HFFc6 (cell line): ENCODE measurements around the gene SCN1B. TPM values are rescaled to one million over a fixed set of nuclear protein-coding genes. Genes with fewer than 3 reads are reported as not detected.

ENCODE experiments used
- DNase-seq: peaks from one replicate; pipeline ENCODE4 v3.0.0-alpha.2; 2018
- H3K27ac Mint-ChIP-seq: 2 replicates; pipeline ENCODE4 v1.8.0; 2020; ENCODE audit warnings: mild to moderate bottlenecking, mixed read lengths
- H3K27me3 Mint-ChIP-seq: 2 replicates; pipeline ENCODE4 v1.8.0; 2021; ENCODE audit warnings: mild to moderate bottlenecking, moderate library complexity, mixed read lengths; ENCODE audit not compliant: insufficient read depth
- H3K36me3 Mint-ChIP-seq: 2 replicates; pipeline ENCODE4 v1.8.0; 2021; ENCODE audit warnings: low read depth, mixed read lengths
- H3K4me1 Mint-ChIP-seq: 2 replicates; pipeline ENCODE4 v1.8.0; 2020; ENCODE audit warnings: low read depth, mixed read lengths
- H3K4me3 Mint-ChIP-seq: 2 replicates; pipeline ENCODE4 v1.8.0; 2020; ENCODE audit warnings: mild to moderate bottlenecking, moderate library complexity, mixed read lengths
- H3K9me3 Mint-ChIP-seq: 2 replicates; pipeline ENCODE4 v1.8.0; 2020; ENCODE audit warnings: mild to moderate bottlenecking, mixed read lengths
- total RNA-seq, 6 experiments: library from RNA; stranded (reverse); fragmentation: NEBNext Ultra II Directional; extraction: Animal tissue kit (Norgen Biotek cat#: 25700); gene quantifications; 2 replicates in 1 of 6; 3 replicates in 5 of 6; pipeline ENCODE4 v1.2.3, GENCODE V29; 2021
- TF ChIP-seq, protein P1 (sequence below): fragments of 200-600 bp; sonication (generic); IDR thresholded peaks from 2 replicates; pipeline ENCODE4 v1.5.0; 2021; ENCODE audit warnings: antibody characterized with exemption, mild to moderate bottlenecking

SCN1B gene
- total RNA-seq, 6 experiments from 2014 or later, result 6.8 to 14.2 (median 12.6) TPM

DNA sequence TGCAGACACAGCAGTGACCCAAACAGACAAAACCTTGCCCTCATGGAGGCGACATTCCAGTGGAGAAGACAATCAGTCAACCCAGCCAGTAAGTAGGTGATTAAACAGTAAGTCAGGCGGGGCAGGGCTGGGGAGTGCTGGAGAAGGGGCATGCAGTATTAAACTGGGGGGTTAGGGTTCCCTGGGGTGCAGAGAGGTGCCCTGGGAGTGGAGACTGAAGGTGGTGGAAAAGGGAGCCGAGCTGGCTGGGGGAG is 54.2 kb downstream of the SCN1B start:
- peaks cover 1% of the 10 kb centered on the region for H3K27me3 Mint-ChIP-seq
- TF ChIP-seq, protein P1, sequence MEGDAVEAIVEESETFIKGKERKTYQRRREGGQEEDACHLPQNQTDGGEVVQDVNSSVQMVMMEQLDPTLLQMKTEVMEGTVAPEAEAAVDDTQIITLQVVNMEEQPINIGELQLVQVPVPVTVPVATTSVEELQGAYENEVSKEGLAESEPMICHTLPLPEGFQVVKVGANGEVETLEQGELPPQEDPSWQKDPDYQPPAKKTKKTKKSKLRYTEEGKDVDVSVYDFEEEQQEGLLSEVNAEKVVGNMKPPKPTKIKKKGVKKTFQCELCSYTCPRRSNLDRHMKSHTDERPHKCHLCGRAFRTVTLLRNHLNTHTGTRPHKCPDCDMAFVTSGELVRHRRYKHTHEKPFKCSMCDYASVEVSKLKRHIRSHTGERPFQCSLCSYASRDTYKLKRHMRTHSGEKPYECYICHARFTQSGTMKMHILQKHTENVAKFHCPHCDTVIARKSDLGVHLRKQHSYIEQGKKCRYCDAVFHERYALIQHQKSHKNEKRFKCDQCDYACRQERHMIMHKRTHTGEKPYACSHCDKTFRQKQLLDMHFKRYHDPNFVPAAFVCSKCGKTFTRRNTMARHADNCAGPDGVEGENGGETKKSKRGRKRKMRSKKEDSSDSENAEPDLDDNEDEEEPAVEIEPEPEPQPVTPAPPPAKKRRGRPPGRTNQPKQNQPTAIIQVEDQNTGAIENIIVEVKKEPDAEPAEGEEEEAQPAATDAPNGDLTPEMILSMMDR, result no peak
- H3K36me3 Mint-ChIP-seq, result no peaks in the 10 kb centered on the region
- H3K9me3 Mint-ChIP-seq, result peaks cover 4% of the 10 kb centered on the region; the same call in 1 of the 2 replicates
- H3K27ac Mint-ChIP-seq, result no peak overlapping the region
- H3K4me3 Mint-ChIP-seq, result no peak overlapping the region
- peaks cover 17% of the 10 kb centered on the region for H3K4me1 Mint-ChIP-seq
- DNase-seq, result no peak

DNA sequence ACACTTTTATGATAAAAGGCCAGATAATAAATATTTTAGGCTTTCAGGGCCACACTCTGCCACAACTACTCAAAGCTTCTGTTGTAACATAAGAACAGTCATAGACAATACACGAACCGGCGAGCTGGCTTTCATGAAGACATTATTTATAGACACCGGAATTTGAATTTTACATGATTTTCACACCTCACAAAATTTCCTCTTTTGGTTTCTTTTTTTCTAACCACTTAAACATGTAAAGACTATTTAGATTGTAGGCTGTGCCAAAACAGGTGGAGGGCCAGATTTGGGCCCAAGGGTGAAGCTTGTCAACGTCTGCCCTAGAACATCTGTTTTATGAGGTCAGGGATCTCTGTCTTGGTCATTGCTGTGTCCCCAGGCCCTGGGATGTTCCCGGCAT is 55.7 kb downstream of the SCN1B start:
- no peak overlapping the region for H3K4me3 Mint-ChIP-seq
- peaks cover 4% of the 10 kb centered on the region; the same call in 1 of the 2 replicates for H3K9me3 Mint-ChIP-seq
- no peak for DNase-seq
- H3K27me3 Mint-ChIP-seq, result no peaks in the 10 kb centered on the region; the same call in none of the 2 replicates
- TF ChIP-seq, protein P1, result no peak
- no peaks in the 10 kb centered on the region for H3K36me3 Mint-ChIP-seq
- peaks cover 25% of the 10 kb centered on the region for H3K4me1 Mint-ChIP-seq
- no peak overlapping the region for H3K27ac Mint-ChIP-seq

DNA sequence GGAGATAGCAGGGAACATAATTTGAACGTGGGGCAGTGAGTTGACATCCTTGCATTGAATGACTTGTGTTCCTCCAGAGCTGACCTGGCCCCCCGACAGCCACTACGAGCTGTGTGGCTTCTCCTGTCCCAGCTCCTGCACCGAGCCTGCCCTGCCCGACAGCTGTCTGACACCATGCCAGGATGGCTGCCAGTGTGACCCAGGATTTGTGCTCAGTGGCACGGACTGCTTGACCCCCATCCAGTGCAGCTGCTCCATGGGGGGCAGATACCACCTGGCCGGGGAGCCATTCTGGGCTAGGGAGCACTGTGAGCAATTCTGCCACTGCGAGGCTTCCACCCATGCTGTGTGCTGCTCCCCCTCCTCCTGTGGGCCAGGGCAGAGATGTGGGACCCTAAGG is 56.2 kb downstream of the SCN1B start:
- no peak for DNase-seq
- no peaks in the 10 kb centered on the region; the same call in 1 of the 2 replicates for H3K27me3 Mint-ChIP-seq
- TF ChIP-seq, protein P1, result no peak
- peaks cover 4% of the 10 kb centered on the region; the same call in 1 of the 2 replicates for H3K9me3 Mint-ChIP-seq
- no peaks in the 10 kb centered on the region for H3K36me3 Mint-ChIP-seq
- no peak overlapping the region for H3K4me3 Mint-ChIP-seq
- H3K27ac Mint-ChIP-seq, result no peak overlapping the region
- peaks cover 25% of the 10 kb centered on the region for H3K4me1 Mint-ChIP-seq

DNA sequence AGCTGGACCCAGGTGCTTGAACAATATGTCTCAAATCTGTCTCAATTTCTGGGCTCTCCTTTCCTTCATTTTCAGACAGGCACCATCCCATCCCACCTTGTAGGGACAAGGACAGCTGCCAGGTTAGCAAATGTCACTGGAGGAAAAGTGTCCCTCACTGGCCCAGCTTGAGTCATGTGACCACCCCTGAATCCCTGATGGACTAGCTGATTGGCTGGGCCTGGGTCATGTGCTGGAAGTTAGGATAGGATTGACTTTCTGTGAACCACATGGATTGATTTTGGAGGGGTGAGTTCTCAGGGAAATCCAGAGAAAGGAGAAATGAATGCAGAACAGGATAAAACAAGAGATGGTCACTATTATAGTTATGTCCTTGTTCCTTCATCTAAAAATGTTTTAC is 57.1 kb downstream of the SCN1B start:
- no peak for DNase-seq
- H3K27me3 Mint-ChIP-seq, result no peaks in the 10 kb centered on the region
- H3K36me3 Mint-ChIP-seq, result no peaks in the 10 kb centered on the region
- peaks cover 3% of the 10 kb centered on the region; the same call in 1 of the 2 replicates for H3K9me3 Mint-ChIP-seq
- H3K4me1 Mint-ChIP-seq, result peaks cover 25% of the 10 kb centered on the region
- H3K4me3 Mint-ChIP-seq, result no peak overlapping the region
- TF ChIP-seq, protein P1, result no peak
- H3K27ac Mint-ChIP-seq, result no peak overlapping the region

DNA sequence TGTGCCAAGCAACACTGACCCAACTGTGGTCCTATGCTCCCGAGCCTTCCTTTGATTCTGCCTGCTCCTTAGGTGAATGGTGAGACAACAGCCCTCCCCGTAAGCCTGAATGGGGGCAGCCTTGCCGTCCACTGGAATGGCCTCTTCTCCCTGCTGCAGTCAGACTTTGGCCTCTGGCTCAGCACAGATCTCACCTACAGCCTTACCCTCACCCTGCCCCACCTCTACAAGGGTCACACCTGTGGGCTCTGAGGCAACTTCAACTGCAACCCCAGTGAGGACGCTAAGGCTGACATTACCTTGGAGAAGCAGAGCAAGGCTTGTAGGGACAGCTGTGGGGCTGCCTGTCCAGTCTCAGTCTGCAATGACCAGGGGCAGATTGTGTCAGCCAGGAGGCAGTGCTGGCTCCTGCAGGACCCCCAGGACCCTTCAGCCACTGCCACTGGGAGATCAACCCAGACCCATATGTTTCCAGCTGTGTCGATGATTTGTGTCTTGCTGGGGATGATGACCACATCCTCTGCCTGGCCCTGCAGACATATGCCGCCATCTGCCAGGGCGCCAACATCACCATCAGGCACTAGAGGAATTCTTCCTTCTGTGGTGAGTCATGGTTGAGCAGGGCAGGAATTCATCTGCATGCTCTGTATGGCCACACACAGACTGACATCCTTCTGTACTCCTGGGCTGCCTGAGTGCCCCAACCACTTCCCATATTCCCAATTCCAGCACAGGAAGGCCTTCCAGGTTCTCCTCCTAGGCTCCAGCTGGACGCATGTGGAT is 58.1 kb downstream of the SCN1B start:
- TF ChIP-seq, protein P1, result peak; percentile 22; the same call in 1 of the 2 replicates
- Mint-ChIP-seq H3K27me3 (no peaks in the 10 kb centered on the region), H3K36me3 (no peaks in the 10 kb centered on the region), H3K9me3 (no peaks in the 10 kb centered on the region), H3K27ac (peak overlapping the region; percentile 67), H3K4me1 (peaks cover 25% of the 10 kb centered on the region), H3K4me3 (no peak overlapping the region)
- DNase-seq, result peak; percentile 87
